ENCODE data around the gene SORCS1. TPM values are rescaled to one million over a fixed set of nuclear protein-coding genes. Genes with fewer than 3 reads are reported as not detected.
A peak's percentile ranks its signal among the peaks of the same experiment; 100 is the strongest.

The SORCS1 gene
- polyA plus RNA-seq, 1 of the 3 experiments (the other 2 are of a cell fraction), result 0.66 TPM

- Histone ChIP-seq H3F3A (replicated peaks; ENCODE audit: insufficient read depth) (no peaks in the 10 kb centered on the region), H3K27me3 (ENCODE audit: insufficient read depth) (no peaks in the 10 kb centered on the region), H3K4me2 (no peak overlapping the region), H3K27ac (ENCODE audit: low read depth in 2 of 2, low read length in 1 of 2) (peak overlapping the region in 1 of 2 experiments; percentile 50; a peak in 1 of 4 replicates), H3K9me2 (no peaks in the 10 kb centered on the region), H3K9me3 (no peaks in the 10 kb centered on the region), H3K79me2 (ENCODE audit: insufficient read depth) (no peaks in the 10 kb centered on the region), H4K20me1 (ENCODE audit: insufficient read depth) (no peaks in the 10 kb centered on the region), H3K4me3 (ENCODE audit: low read depth in 2 of 2, low read length in 1 of 2) (no peak overlapping the region), H2AFZ (ENCODE audit: low read depth) (no peak overlapping the region), H3K4me1 (ENCODE audit: control insufficient read depth in 1 of 2, insufficient read depth in 2 of 2, low read depth in 1 of 2, low read length in 1 of 2) (peaks cover 0 to 11% of the 10 kb centered on the region in 2 experiments; a peak in 1 of 4 replicates), H3K9ac (no peak overlapping the region), H3K36me3 (replicated peaks in 1 of 2; ENCODE audit: control insufficient read depth in 1 of 2, insufficient read depth in 2 of 2, low read length in 1 of 2) (no peaks in the 10 kb centered on the region)
- 53% methylated on average over 1 of the region's 1 CpG for WGBS (ENCODE audit: low lambda C conversion rate)
- no peak for DNase-seq
- TF ChIP-seq RCOR1 (IDR thresholded peaks at IDR 0.05; ENCODE audit: low read length) (no peak), RAD21 (IDR thresholded peaks at IDR 0.05; ENCODE audit: low read length) (no peak), JUND (IDR thresholded peaks at IDR 0.05) (no peak), RXRA (IDR thresholded peaks at IDR 0.05; ENCODE audit: borderline replicate concordance, low read depth) (no peak), GATA2 (CRISPR knock-in tag; IDR thresholded peaks at IDR 0.05) (no peak), GABPA (IDR thresholded peaks at IDR 0.05; ENCODE audit: low read depth) (no peak), FOSL2 (IDR thresholded peaks at IDR 0.05; ENCODE audit: borderline replicate concordance, low read depth) (no peak), SIN3A (IDR thresholded peaks at IDR 0.05; ENCODE audit: borderline replicate concordance, low read depth, low read length) (no peak), EP300 (IDR thresholded peaks at IDR 0.05; ENCODE audit: borderline replicate concordance in 1 of 2, low read depth in 1 of 2, low read length in 1 of 2) (no peak), YY1 (IDR thresholded peaks at IDR 0.05; ENCODE audit: low read depth) (no peak)
- TF ChIP-seq, protein P1, sequence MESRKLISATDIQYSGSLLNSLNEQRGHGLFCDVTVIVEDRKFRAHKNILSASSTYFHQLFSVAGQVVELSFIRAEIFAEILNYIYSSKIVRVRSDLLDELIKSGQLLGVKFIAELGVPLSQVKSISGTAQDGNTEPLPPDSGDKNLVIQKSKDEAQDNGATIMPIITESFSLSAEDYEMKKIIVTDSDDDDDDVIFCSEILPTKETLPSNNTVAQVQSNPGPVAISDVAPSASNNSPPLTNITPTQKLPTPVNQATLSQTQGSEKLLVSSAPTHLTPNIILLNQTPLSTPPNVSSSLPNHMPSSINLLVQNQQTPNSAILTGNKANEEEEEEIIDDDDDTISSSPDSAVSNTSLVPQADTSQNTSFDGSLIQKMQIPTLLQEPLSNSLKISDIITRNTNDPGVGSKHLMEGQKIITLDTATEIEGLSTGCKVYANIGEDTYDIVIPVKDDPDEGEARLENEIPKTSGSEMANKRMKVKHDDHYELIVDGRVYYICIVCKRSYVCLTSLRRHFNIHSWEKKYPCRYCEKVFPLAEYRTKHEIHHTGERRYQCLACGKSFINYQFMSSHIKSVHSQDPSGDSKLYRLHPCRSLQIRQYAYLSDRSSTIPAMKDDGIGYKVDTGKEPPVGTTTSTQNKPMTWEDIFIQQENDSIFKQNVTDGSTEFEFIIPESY (IDR thresholded peaks at IDR 0.05; ENCODE audit: borderline replicate concordance, low read depth), result no peak
- TF ChIP-seq, protein P2, sequence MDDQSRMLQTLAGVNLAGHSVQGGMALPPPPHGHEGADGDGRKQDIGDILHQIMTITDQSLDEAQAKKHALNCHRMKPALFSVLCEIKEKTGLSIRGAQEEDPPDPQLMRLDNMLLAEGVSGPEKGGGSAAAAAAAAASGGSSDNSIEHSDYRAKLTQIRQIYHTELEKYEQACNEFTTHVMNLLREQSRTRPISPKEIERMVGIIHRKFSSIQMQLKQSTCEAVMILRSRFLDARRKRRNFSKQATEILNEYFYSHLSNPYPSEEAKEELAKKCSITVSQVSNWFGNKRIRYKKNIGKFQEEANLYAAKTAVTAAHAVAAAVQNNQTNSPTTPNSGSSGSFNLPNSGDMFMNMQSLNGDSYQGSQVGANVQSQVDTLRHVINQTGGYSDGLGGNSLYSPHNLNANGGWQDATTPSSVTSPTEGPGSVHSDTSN (IDR thresholded peaks at IDR 0.05), result no peak
- CTCF ChIA-PET, result no interaction called here
- POLR2A ChIA-PET, result no interaction called here
These were observed 226.0 kb downstream of the SORCS1 start for GRCh38 chr10:106938513-106938912.

- no peak for DNase-seq
- Histone ChIP-seq H2AFZ (ENCODE audit: low read depth) (no peak overlapping the region), H3K4me1 (ENCODE audit: control insufficient read depth in 1 of 2, insufficient read depth in 2 of 2, low read depth in 1 of 2, low read length in 1 of 2) (peaks cover 0 to 17% of the 10 kb centered on the region in 2 experiments; a peak in 2 of 4 replicates), H3K9me2 (no peaks in the 10 kb centered on the region), H3K27ac (ENCODE audit: low read depth in 2 of 2, low read length in 1 of 2) (no peak overlapping the region), H3K36me3 (replicated peaks in 1 of 2; ENCODE audit: control insufficient read depth in 1 of 2, insufficient read depth in 2 of 2, low read length in 1 of 2) (no peaks in the 10 kb centered on the region), H3K27me3 (ENCODE audit: insufficient read depth) (no peaks in the 10 kb centered on the region), H4K20me1 (ENCODE audit: insufficient read depth) (no peaks in the 10 kb centered on the region), H3K9ac (no peak overlapping the region), H3K9me3 (no peaks in the 10 kb centered on the region), H3K79me2 (ENCODE audit: insufficient read depth) (no peaks in the 10 kb centered on the region), H3F3A (replicated peaks; ENCODE audit: insufficient read depth) (no peaks in the 10 kb centered on the region), H3K4me2 (no peak overlapping the region), H3K4me3 (ENCODE audit: low read depth in 2 of 2, low read length in 1 of 2) (no peak overlapping the region)
- ChIA-PET CTCF (interaction anchor here (1.0 to 1.8 kb wide), 2 partner anchors 9 to 231 kb away, joined by 4 to 6 read pairs; no protein-coding TSS in a partner anchor), POLR2A (no interaction called here)
- TF ChIP-seq MEF2A (IDR thresholded peaks at IDR 0.05; ENCODE audit: borderline replicate concordance, low read depth), result no peak
- TF ChIP-seq, protein P3, sequence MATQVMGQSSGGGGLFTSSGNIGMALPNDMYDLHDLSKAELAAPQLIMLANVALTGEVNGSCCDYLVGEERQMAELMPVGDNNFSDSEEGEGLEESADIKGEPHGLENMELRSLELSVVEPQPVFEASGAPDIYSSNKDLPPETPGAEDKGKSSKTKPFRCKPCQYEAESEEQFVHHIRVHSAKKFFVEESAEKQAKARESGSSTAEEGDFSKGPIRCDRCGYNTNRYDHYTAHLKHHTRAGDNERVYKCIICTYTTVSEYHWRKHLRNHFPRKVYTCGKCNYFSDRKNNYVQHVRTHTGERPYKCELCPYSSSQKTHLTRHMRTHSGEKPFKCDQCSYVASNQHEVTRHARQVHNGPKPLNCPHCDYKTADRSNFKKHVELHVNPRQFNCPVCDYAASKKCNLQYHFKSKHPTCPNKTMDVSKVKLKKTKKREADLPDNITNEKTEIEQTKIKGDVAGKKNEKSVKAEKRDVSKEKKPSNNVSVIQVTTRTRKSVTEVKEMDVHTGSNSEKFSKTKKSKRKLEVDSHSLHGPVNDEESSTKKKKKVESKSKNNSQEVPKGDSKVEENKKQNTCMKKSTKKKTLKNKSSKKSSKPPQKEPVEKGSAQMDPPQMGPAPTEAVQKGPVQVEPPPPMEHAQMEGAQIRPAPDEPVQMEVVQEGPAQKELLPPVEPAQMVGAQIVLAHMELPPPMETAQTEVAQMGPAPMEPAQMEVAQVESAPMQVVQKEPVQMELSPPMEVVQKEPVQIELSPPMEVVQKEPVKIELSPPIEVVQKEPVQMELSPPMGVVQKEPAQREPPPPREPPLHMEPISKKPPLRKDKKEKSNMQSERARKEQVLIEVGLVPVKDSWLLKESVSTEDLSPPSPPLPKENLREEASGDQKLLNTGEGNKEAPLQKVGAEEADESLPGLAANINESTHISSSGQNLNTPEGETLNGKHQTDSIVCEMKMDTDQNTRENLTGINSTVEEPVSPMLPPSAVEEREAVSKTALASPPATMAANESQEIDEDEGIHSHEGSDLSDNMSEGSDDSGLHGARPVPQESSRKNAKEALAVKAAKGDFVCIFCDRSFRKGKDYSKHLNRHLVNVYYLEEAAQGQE (IDR thresholded peaks at IDR 0.05; ENCODE audit: low read depth, low read length), result no peak
- no peak for TF ChIP-seq GABPA (IDR thresholded peaks at IDR 0.05; ENCODE audit: low read depth)
- TF ChIP-seq NFIC (IDR thresholded peaks at IDR 0.05; ENCODE audit: borderline replicate concordance), result no peak
- TF ChIP-seq CHD2 (IDR thresholded peaks at IDR 0.05; ENCODE audit: low read length, partially characterized antibody), result no peak
- TF ChIP-seq POLR2AphosphoS5 (IDR thresholded peaks at IDR 0.05; ENCODE audit: low read depth, low read length), result no peak
- no peak for TF ChIP-seq RCOR1 (IDR thresholded peaks at IDR 0.05; ENCODE audit: low read length)
- TF ChIP-seq SIN3A (IDR thresholded peaks at IDR 0.05; ENCODE audit: borderline replicate concordance, low read depth, low read length), result no peak
- no peak for TF ChIP-seq TCF12 (IDR thresholded peaks at IDR 0.05)
- no peak for TF ChIP-seq JUND (IDR thresholded peaks at IDR 0.05)
- no peak for TF ChIP-seq USF2 (IDR thresholded peaks at IDR 0.05; ENCODE audit: borderline replicate concordance, low read depth, low read length)
- TF ChIP-seq ELF1 (IDR thresholded peaks at IDR 0.05), result no peak
- TF ChIP-seq SMC3 (IDR thresholded peaks at IDR 0.05; ENCODE audit: low read depth, low read length), result no peak
These were observed 228.5 kb downstream of the SORCS1 start for GRCh38 chr10:106935978-106936451.
